ENCODE data around the gene TSSK2.

DNA sequence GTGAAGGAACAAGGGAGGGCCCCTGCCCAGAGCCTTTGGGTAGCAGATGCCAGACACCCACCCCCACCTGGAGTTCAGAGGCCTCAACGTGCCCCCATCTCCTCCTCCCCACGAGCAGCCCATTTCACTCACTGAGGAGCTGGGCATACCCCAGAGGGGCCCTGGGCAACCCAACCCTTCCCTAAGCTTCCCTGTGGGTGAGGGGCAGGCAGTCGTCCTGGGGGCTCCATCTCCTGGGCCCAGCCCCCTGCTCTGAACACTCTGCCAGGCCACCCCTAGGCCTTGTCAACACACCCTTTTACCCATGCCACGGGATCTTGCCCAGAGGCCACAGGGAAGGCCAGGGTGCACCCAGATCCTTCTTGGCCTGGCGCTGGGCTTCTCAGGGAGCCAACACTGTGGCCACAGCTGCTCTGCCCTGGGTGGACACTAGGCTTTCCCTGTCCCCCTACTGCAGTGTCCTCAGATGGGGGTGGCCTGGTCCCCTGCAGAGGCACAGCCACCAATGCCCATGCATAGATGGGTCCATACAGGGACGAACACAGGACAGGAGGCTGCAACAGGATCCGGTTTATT is 44.0 kb downstream of the TSSK2 start:
- TF ChIP-seq, protein P1, sequence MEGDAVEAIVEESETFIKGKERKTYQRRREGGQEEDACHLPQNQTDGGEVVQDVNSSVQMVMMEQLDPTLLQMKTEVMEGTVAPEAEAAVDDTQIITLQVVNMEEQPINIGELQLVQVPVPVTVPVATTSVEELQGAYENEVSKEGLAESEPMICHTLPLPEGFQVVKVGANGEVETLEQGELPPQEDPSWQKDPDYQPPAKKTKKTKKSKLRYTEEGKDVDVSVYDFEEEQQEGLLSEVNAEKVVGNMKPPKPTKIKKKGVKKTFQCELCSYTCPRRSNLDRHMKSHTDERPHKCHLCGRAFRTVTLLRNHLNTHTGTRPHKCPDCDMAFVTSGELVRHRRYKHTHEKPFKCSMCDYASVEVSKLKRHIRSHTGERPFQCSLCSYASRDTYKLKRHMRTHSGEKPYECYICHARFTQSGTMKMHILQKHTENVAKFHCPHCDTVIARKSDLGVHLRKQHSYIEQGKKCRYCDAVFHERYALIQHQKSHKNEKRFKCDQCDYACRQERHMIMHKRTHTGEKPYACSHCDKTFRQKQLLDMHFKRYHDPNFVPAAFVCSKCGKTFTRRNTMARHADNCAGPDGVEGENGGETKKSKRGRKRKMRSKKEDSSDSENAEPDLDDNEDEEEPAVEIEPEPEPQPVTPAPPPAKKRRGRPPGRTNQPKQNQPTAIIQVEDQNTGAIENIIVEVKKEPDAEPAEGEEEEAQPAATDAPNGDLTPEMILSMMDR (conservative IDR thresholded peaks at IDR 0.05 in 1 of 2, IDR thresholded peaks at IDR 0.05 in 1 of 2; ENCODE audit: extremely low read depth in 1 of 2, insufficient read depth in 1 of 2, low read depth in 1 of 2, low read length in 2 of 2) = no peak
- no peak for TF ChIP-seq EZH2 (IDR thresholded peaks at IDR 0.05; ENCODE audit: borderline replicate concordance, low read length)
